ENCODE results near the gene RNASEH2C.
"Not testable (repeated sequence)": the region's sequence is repeated elsewhere in the genome, so short reads cannot be mapped to it uniquely, and the experiment has no call there.

RNASEH2C gene

GRCh38 chr11:65717906-65718305 lies 2.7 kb downstream of the RNASEH2C start:
- DNase-seq (ENCODE audit: low read depth in 3 of 3) = no peak

GRCh38 chr11:65716774-65717405 lies 3.7 kb downstream of the RNASEH2C start:
- no peak for DNase-seq (ENCODE audit: low read depth in 3 of 3)

GRCh38 chr11:65716302-65716701 lies 4.3 kb downstream of the RNASEH2C start:
- no peak for DNase-seq (ENCODE audit: low read depth in 3 of 3)

- no peak for DNase-seq (ENCODE audit: low read depth in 3 of 3)
These were observed 6.2 kb downstream of the RNASEH2C start for GRCh38 chr11:65714433-65714832.

- no peak for DNase-seq (ENCODE audit: low read depth in 3 of 3)
These were observed 7.2 kb downstream of the RNASEH2C start for GRCh38 chr11:65713212-65713969.

GRCh38 chr11:65712633-65713076 lies 7.9 kb downstream of the RNASEH2C start:
- DNase-seq (ENCODE audit: low read depth in 3 of 3) = no peak

- peak; percentile 95 to 99 (median 98) for DNase-seq (ENCODE audit: low read depth in 3 of 3)
These were observed 8.6 kb downstream of the RNASEH2C start, which contains the start of gene KAT5 for GRCh38 chr11:65711785-65712632. KAT5 (plus strand) TSS chr11:65712252; CDS start chr11:65712268, 16 bp downstream.

GRCh38 chr11:65710421-65710820 lies 10.2 kb downstream of the RNASEH2C start:
- no peak for DNase-seq (ENCODE audit: low read depth in 3 of 3)

- no peak for DNase-seq (ENCODE audit: low read depth in 3 of 3)
These were observed 10.9 kb downstream of the RNASEH2C start for GRCh38 chr11:65709661-65710060.

GRCh38 chr11:65708451-65708850 lies 12.1 kb downstream of the RNASEH2C start:
- no peak for DNase-seq (ENCODE audit: low read depth in 3 of 3)

- not testable (repeated sequence) for DNase-seq (ENCODE audit: low read depth in 3 of 3)
These were observed 13.6 kb downstream of the RNASEH2C start for GRCh38 chr11:65707002-65707401.

- peak; percentile 51 to 80 (median 66) for DNase-seq (ENCODE audit: low read depth in 3 of 3)
These were observed 14.3 kb downstream of the RNASEH2C start for GRCh38 chr11:65706303-65706763.

- no peak for DNase-seq (ENCODE audit: low read depth in 3 of 3)
These were observed 16.8 kb downstream of the RNASEH2C start for GRCh38 chr11:65703846-65704245.

- no peak for DNase-seq (ENCODE audit: low read depth in 3 of 3)
These were observed 18.9 kb downstream of the RNASEH2C start for GRCh38 chr11:65701686-65702085.

- DNase-seq (ENCODE audit: low read depth in 3 of 3) = no peak
These were observed 20.2 kb downstream of the RNASEH2C start for GRCh38 chr11:65700399-65700798.

- no peak for DNase-seq (ENCODE audit: low read depth in 3 of 3)
These were observed 21.3 kb downstream of the RNASEH2C start for GRCh38 chr11:65699306-65699705.

GRCh38 chr11:65698205-65698604 lies 22.4 kb downstream of the RNASEH2C start:
- DNase-seq (ENCODE audit: low read depth in 3 of 3) = no peak

- DNase-seq (ENCODE audit: low read depth in 3 of 3) = no peak
These were observed 23.6 kb downstream of the RNASEH2C start for GRCh38 chr11:65696802-65697552.

GRCh38 chr11:65695459-65696241 lies 24.9 kb downstream of the RNASEH2C start:
- no peak for DNase-seq (ENCODE audit: low read depth in 3 of 3)

GRCh38 chr11:65692367-65692766 lies 28.2 kb downstream of the RNASEH2C start:
- no peak for DNase-seq (ENCODE audit: low read depth in 3 of 3)

- not testable (repeated sequence) for DNase-seq (ENCODE audit: low read depth in 3 of 3)
These were observed 28.8 kb downstream of the RNASEH2C start for GRCh38 chr11:65691847-65692246.
